GM13977 (cell line): ENCODE results near the gene IFRD1.

Experiments used
- DNase-seq: peaks from one replicate; pipeline ENCODE4 v3.0.0; 2012; ENCODE audit warnings: low spot score
- CTCF ChIP-seq: IDR thresholded peaks from 2 replicates; pipeline ENCODE4 v1.5.1; 2012; ENCODE audit warnings: mild to moderate bottlenecking, control low read depth; ENCODE audit not compliant: insufficient read depth; ENCODE audit errors: extremely low read depth, missing control alignments
- in situ Hi-C: fragments of 300-500 bp; cut with MboI; formaldehyde crosslinking; loops from one replicate; pipeline ENCODE4 v1.12.0; 2022; ENCODE audit warnings: low sequenced_read_pairs, low pct_unique_long_range_greater_than_20kb, mixed read lengths, inconsistent platforms; ENCODE audit not compliant: unreplicated experiment

The IFRD1 gene

GRCh38 chr7:112494656-112495055, 44.4 kb downstream of the IFRD1 start:
- DNase-seq, result no peak
- in situ Hi-C loops, result loop anchor here (25.0 kb wide), 1 partner anchor 732 kb away; no protein-coding TSS in a partner anchor
- no peak for TF ChIP-seq CTCF

- no peak for TF ChIP-seq CTCF
- in situ Hi-C loops, result loop anchor here (25.0 kb wide), 1 partner anchor 733 kb away; no protein-coding TSS in a partner anchor
- DNase-seq, result no peak
Measured at GRCh38 chr7:112495156-112495788, 45.0 kb downstream of the IFRD1 start.

- in situ Hi-C loops, result loop anchor here (25.0 kb wide), 1 partner anchor 734 kb away; no protein-coding TSS in a partner anchor
- peak; percentile 28 for DNase-seq
- peak; percentile 74 for TF ChIP-seq CTCF
Measured at GRCh38 chr7:112495810-112496462, 45.7 kb downstream of the IFRD1 start.

- in situ Hi-C loops, result loop anchor here (25.0 kb wide), 1 partner anchor 735 kb away; no protein-coding TSS in a partner anchor
- no peak for TF ChIP-seq CTCF
- no peak for DNase-seq
Measured at GRCh38 chr7:112497481-112497880, 47.2 kb downstream of the IFRD1 start.

- in situ Hi-C loops, result no loop called here
- no peak for DNase-seq
- no peak for TF ChIP-seq CTCF
Measured at GRCh38 chr7:112500619-112501018, 50.4 kb downstream of the IFRD1 start.

- in situ Hi-C loops, result no loop called here
- no peak for DNase-seq
- TF ChIP-seq CTCF, result no peak
Measured at GRCh38 chr7:112501801-112502503, 51.7 kb downstream of the IFRD1 start.
